ENCODE data around the gene GBE1.
A peak's percentile ranks its signal among the peaks of the same experiment; 100 is the strongest.

The GBE1 gene

DNA sequence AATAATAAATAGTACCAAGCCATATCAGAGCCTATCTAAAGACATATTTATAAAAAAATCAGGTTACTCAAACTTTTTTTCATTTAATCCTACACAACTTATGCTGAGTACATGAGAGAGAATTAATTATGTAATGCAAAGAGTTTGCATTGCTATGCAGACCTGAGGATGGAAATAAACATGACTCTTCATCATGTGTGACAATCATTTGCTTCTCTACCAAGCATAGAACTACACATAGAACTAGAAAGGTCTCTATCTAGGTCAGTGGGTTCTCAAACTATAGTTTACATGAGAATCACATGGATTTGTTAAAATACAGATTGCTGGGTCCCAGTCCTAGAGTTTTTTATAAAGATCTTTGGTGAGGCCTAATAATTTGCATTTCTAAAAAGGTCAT lies 86.8 kb downstream of the GBE1 start:
- no peaks in the 10 kb centered on the region for H3F3A ChIP-seq (ENCODE audit: insufficient read depth, low read length)
- H3K27me3 ChIP-seq (replicated peaks; ENCODE audit: insufficient read depth, low read length), result no peaks in the 10 kb centered on the region
- no peaks in the 10 kb centered on the region for H3K36me3 ChIP-seq (replicated peaks; ENCODE audit: insufficient read depth, low read length)
- H3K4me2 ChIP-seq (ENCODE audit: low read depth, low read length), result no peak overlapping the region
- no peak overlapping the region for H3K27ac ChIP-seq (ENCODE audit: low read length)
- H3K9me3 ChIP-seq (replicated peaks; ENCODE audit: insufficient read depth, low read length), result no peaks in the 10 kb centered on the region
- no peak for DNase-seq
- H2AFZ ChIP-seq (ENCODE audit: low read length), result no peak overlapping the region
- H3K4me1 ChIP-seq (ENCODE audit: low read length), result no peaks in the 10 kb centered on the region
- no peaks in the 10 kb centered on the region for H3K79me2 ChIP-seq (ENCODE audit: low read length)
- H4K20me1 ChIP-seq (ENCODE audit: insufficient read depth, low read length), result no peaks in the 10 kb centered on the region
- no peaks in the 10 kb centered on the region for H3K9me2 ChIP-seq (replicated peaks; ENCODE audit: insufficient read depth, low read length)
- no peak overlapping the region for H3K4me3 ChIP-seq (ENCODE audit: low read length)
- no peak for TF ChIP-seq EZH2phosphoT487 (IDR thresholded peaks at IDR 0.05; ENCODE audit: low read length)
- no peak for TF ChIP-seq EZH2 (optimal IDR thresholded peaks at IDR 0.05; ENCODE audit: low read depth, low read length)
- no peak for TF ChIP-seq CTCF (IDR thresholded peaks at IDR 0.05; ENCODE audit: low read length)
- no peak overlapping the region for H3K9ac ChIP-seq (ENCODE audit: low read length)

DNA sequence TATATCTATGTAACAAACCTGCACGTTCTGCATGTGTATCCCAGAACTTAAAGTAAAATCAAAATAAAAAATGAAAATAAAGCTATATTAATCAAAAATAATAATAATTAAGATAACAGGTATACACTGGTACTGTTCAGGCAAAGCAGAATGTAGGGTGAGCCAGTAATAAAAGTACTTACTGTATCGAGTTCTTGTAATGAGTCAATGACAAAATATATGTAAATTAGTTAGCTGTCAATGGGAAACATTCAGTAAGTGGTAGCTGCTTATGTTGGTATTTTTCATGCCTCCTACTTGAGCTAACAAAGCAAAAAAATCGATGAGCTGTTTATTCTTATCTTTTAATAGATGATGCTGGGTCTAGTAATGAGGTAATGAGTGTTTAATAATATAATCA lies 93.2 kb downstream of the GBE1 start:
- Histone ChIP-seq H2AFZ (ENCODE audit: low read length) (no peak overlapping the region), H3K79me2 (ENCODE audit: low read length) (no peaks in the 10 kb centered on the region), H3K9me3 (replicated peaks; ENCODE audit: insufficient read depth, low read length) (no peaks in the 10 kb centered on the region), H3K27ac (ENCODE audit: low read length) (no peak overlapping the region), H3K4me3 (ENCODE audit: low read length) (no peak overlapping the region), H3K4me2 (ENCODE audit: low read depth, low read length) (no peak overlapping the region), H3K9ac (ENCODE audit: low read length) (no peak overlapping the region), H3K4me1 (ENCODE audit: low read length) (no peaks in the 10 kb centered on the region), H4K20me1 (ENCODE audit: insufficient read depth, low read length) (no peaks in the 10 kb centered on the region), H3K27me3 (replicated peaks; ENCODE audit: insufficient read depth, low read length) (no peaks in the 10 kb centered on the region), H3K36me3 (replicated peaks; ENCODE audit: insufficient read depth, low read length) (no peaks in the 10 kb centered on the region), H3F3A (ENCODE audit: insufficient read depth, low read length) (no peaks in the 10 kb centered on the region), H3K9me2 (replicated peaks; ENCODE audit: insufficient read depth, low read length) (no peaks in the 10 kb centered on the region)
- TF ChIP-seq EZH2 (optimal IDR thresholded peaks at IDR 0.05; ENCODE audit: low read depth, low read length) (no peak), CTCF (IDR thresholded peaks at IDR 0.05; ENCODE audit: low read length) (no peak), EZH2phosphoT487 (IDR thresholded peaks at IDR 0.05; ENCODE audit: low read length) (no peak)
- no peak for DNase-seq

DNA sequence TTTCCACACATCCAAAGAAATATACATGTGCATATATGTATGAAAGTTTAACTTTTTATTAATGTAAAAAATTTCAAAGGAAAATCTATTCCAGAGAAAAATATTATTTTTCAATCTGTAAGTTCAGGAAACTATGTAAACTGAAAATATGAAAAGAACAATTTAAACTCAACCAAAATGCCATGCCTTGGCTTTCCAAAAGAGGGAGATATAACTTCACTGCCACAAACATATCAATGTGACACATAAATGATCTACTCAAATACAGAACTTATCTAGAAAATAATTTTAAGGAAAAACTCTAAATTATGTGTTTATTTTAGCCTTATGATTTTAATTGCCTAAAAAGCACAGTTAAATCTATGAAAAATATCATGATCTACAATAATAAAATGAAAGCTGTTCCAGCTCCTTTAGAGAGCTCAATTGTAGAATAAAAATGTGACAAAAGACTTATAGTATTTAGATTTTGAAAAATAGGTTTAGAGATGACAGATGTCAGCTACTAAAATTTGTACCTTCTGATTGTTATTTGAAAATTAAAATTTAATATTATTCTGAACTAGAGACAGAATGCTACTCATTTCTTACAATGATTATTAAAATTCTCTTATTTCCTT lies 94.8 kb downstream of the GBE1 start:
- H3K79me2 ChIP-seq (ENCODE audit: low read length), result no peaks in the 10 kb centered on the region
- TF ChIP-seq EZH2phosphoT487 (IDR thresholded peaks at IDR 0.05; ENCODE audit: low read length) (no peak), CTCF (IDR thresholded peaks at IDR 0.05; ENCODE audit: low read length) (peak; percentile 60)
- H3K4me1 ChIP-seq (ENCODE audit: low read length), result no peaks in the 10 kb centered on the region
- no peak overlapping the region for H3K27ac ChIP-seq (ENCODE audit: low read length)
- no peaks in the 10 kb centered on the region for H4K20me1 ChIP-seq (ENCODE audit: insufficient read depth, low read length)
- no peaks in the 10 kb centered on the region for H3K9me3 ChIP-seq (replicated peaks; ENCODE audit: insufficient read depth, low read length)
- DNase-seq, result peak; percentile 8
- H3F3A ChIP-seq (ENCODE audit: insufficient read depth, low read length), result no peaks in the 10 kb centered on the region
- H3K4me3 ChIP-seq (ENCODE audit: low read length), result no peak overlapping the region
- H3K36me3 ChIP-seq (replicated peaks; ENCODE audit: insufficient read depth, low read length), result no peaks in the 10 kb centered on the region
- no peak overlapping the region for H2AFZ ChIP-seq (ENCODE audit: low read length)
- no peak overlapping the region for H3K9ac ChIP-seq (ENCODE audit: low read length)
- no peak overlapping the region for H3K4me2 ChIP-seq (ENCODE audit: low read depth, low read length)
- no peaks in the 10 kb centered on the region for H3K27me3 ChIP-seq (replicated peaks; ENCODE audit: insufficient read depth, low read length)
- H3K9me2 ChIP-seq (replicated peaks; ENCODE audit: insufficient read depth, low read length), result no peaks in the 10 kb centered on the region

All from MM.1S (cell line).